A549 (cell line): ENCODE measurements around the gene SDS. TPM values are rescaled to one million over a fixed set of nuclear protein-coding genes. Genes with fewer than 3 reads are reported as not detected.

Experiments
- ATAC-seq, 2 experiments: fragments of 200-7000 bp in 1 of 2; fragments of >200 bp in 1 of 2; cut with Nextera tagmentation in 1 of 2; cut with Tn5 transposase in 1 of 2; 3 replicates each; pipeline versions ENCODE4 v1.8.0 to v1.9.1; 2018 to 2020; ENCODE audit warnings: mild to moderate bottlenecking in 1 of 2, moderate library complexity in 1 of 2
- CTCF ChIA-PET: fragments of 300-600 bp; sonication (Branson Sonifier 250); formaldehyde crosslinking; extraction: SDS; loops from one replicate; lab custom pipeline; 2021; ENCODE audit warnings: antibody characterized with exemption, inconsistent platforms; lab: Yijun Ruan, JAX
- POLR2A ChIA-PET: fragments of 350-600 bp; formaldehyde crosslinking; extraction: SDS; loops from one replicate; lab custom pipeline; 2021; ENCODE audit warnings: antibody characterized with exemption, inconsistent platforms; lab: Yijun Ruan, JAX
- DNase-seq, 2 experiments: peaks; one replicate each; pipeline versions ENCODE4 v3.0.0 to v3.0.0-alpha.2; 2011 to 2016; ENCODE audit warnings: low read depth in 1 of 2, low spot score in 1 of 2
- FAIRE-seq: peaks from 2 replicates; lab custom pipeline; 2011; peaks lifted over from hg19 to GRCh38; lab: Jason Lieb, UNC
- H3K27ac ChIP-seq, 2 experiments: fragments of >200 bp; sonication (Bioruptor Twin); formaldehyde crosslinking; 3 replicates each; pipeline ENCODE4 v1.5.1; 2016 to 2017
- H3K4me1 ChIP-seq: fragments of >200 bp; sonication (Bioruptor Twin); formaldehyde crosslinking; 3 replicates; pipeline ENCODE4 v1.6.1; 2016
- H3K4me2 ChIP-seq: fragments of >200 bp; sonication (Bioruptor Twin); formaldehyde crosslinking; 3 replicates; pipeline ENCODE4 v1.6.1; 2016
- H3K4me3 ChIP-seq: fragments of >200 bp; sonication (Bioruptor Twin); formaldehyde crosslinking; 3 replicates; pipeline ENCODE4 v1.5.1; 2016
- H3K9me3 ChIP-seq: fragments of >200 bp; sonication (Bioruptor Twin); formaldehyde crosslinking; 3 replicates; pipeline ENCODE4 v1.6.1; 2016
- CEBPB ChIP-seq, 2 experiments: fragments of >200 bp in 1 of 2; sonication (Bioruptor Twin) in 1 of 2; formaldehyde crosslinking in 1 of 2; IDR thresholded peaks; 2 replicates each; pipeline ENCODE4 v1.6.1; 2012 to 2016
- CHD2 ChIP-seq: fragments of 150-350 bp; IDR thresholded peaks from 2 replicates; pipeline ENCODE4 v1.6.1; 2014; ENCODE audit warnings: low read length; ENCODE audit not compliant: partially characterized antibody
- CTCF ChIP-seq: fragments of >200 bp; sonication (Bioruptor Twin); formaldehyde crosslinking; IDR thresholded peaks from 3 replicates; pipeline ENCODE4 v1.5.1; 2016
- EP300 ChIP-seq, 2 experiments: fragments of >200 bp; sonication (Bioruptor Twin); formaldehyde crosslinking; IDR thresholded peaks; 2 replicates in 1 of 2; 3 replicates in 1 of 2; pipeline ENCODE4 v1.6.1; 2016 to 2017
- ESRRA ChIP-seq: fragments of 150-350 bp; IDR thresholded peaks from 2 replicates; pipeline ENCODE4 v1.6.1; 2014; ENCODE audit warnings: mild to moderate bottlenecking, low read length, borderline replicate concordance
- FOSB ChIP-seq: fragments of 250-450 bp; sonication (Bioruptor Pico); IDR thresholded peaks from 2 replicates; pipeline ENCODE4 v1.5.0; 2020; ENCODE audit warnings: mild to moderate bottlenecking, moderate library complexity
- FOSL2 ChIP-seq, 2 experiments: fragments of 450-650 bp in 1 of 2; fragments of >200 bp in 1 of 2; sonication (Bioruptor Twin) in 1 of 2; formaldehyde crosslinking; IDR thresholded peaks; 2 replicates each; pipeline versions ENCODE4 v1.5.0 to v1.6.1; 2016 to 2020; ENCODE audit warnings: mild to moderate bottlenecking in 1 of 2, moderate library complexity in 1 of 2
- HOXA7 ChIP-seq: fragments of 250-450 bp; sonication (Bioruptor Pico); IDR thresholded peaks from 2 replicates; pipeline ENCODE4 v1.5.0; 2020; ENCODE audit warnings: mild to moderate bottlenecking, moderate library complexity
- HOXB13 ChIP-seq: fragments of 250-450 bp; sonication (Bioruptor Pico); IDR thresholded peaks from 2 replicates; pipeline ENCODE4 v1.5.0; 2020; ENCODE audit warnings: low read depth, mild to moderate bottlenecking, moderate library complexity
- JUN ChIP-seq, 2 experiments: fragments of >200 bp; sonication (Bioruptor Twin); formaldehyde crosslinking; IDR thresholded peaks; 2 replicates in 1 of 2; 3 replicates in 1 of 2; pipeline ENCODE4 v1.6.1; 2016 to 2017
- KDM1A ChIP-seq: fragments of 200-600 bp; sonication (generic); IDR thresholded peaks from 2 replicates; pipeline ENCODE4 v1.6.1; 2016; ENCODE audit warnings: low read depth, mild to moderate bottlenecking
- MAZ ChIP-seq: fragments of 150-350 bp; IDR thresholded peaks from 2 replicates; pipeline ENCODE4 v1.6.1; 2014; ENCODE audit warnings: antibody characterized with exemption, low read depth, low read length, borderline replicate concordance
- MYC ChIP-seq: IDR thresholded peaks from 2 replicates; pipeline ENCODE4 v1.6.1; 2012; ENCODE audit warnings: mild to moderate bottlenecking, inconsistent platforms, low read length, improper control_type of control experiment, borderline replicate concordance
- NR3C1 ChIP-seq: fragments of >200 bp; sonication (Bioruptor Twin); formaldehyde crosslinking; IDR thresholded peaks from 3 replicates; pipeline ENCODE4 v1.6.1; 2017
- POLR2AphosphoS2 ChIP-seq: conservative IDR thresholded peaks from 2 replicates; pipeline ENCODE4 v1.6.1; 2012; ENCODE audit warnings: low read length, improper control_type of control experiment, inconsistent platforms
- RARB ChIP-seq: fragments of 250-450 bp; sonication (Bioruptor Pico); IDR thresholded peaks from 2 replicates; pipeline ENCODE4 v1.8.0; 2021; ENCODE audit warnings: mild to moderate bottlenecking, moderate library complexity
- SMC3 ChIP-seq: fragments of >200 bp; sonication (Bioruptor Twin); formaldehyde crosslinking; IDR thresholded peaks from 3 replicates; pipeline ENCODE4 v1.6.1; 2018; ENCODE audit warnings: inconsistent platforms
- TP53 ChIP-seq: fragments of 250-450 bp; sonication (Bioruptor Pico); IDR thresholded peaks from 2 replicates; pipeline ENCODE4 v1.5.0; 2021; ENCODE audit warnings: mild to moderate bottlenecking, moderate library complexity
- ZFP36 ChIP-seq: fragments of 450-650 bp; IDR thresholded peaks from 2 replicates; pipeline ENCODE4 v1.6.1; 2014; ENCODE audit warnings: borderline replicate concordance; ENCODE audit not compliant: partially characterized antibody
- ZNF302 ChIP-seq: fragments of 250-450 bp; sonication (Bioruptor Pico); IDR thresholded peaks from 2 replicates; pipeline ENCODE4 v1.9.0; 2021; ENCODE audit warnings: inconsistent platforms, mild to moderate bottlenecking, moderate library complexity
- WGBS: methylation state at CpG from one replicate; pipeline ENCODE4 v1.1.6; 2017; ENCODE audit errors: missing lambda C conversion rate; 5-methylcytosine and 5-hydroxymethylcytosine counted together
- polyA plus RNA-seq, 4 experiments: library from polyadenylated mRNA; depleted of rRNA in 3 of 4; stranded (reverse); fragments of >200 nt; fragmentation: RNase III in 1 of 4; extraction: RNeasy Plus Mini Kit Qiagen cat#74134 plus additional on column Dnase treatment in 1 of 4; gene quantifications; 2 replicates in 3 of 4; 3 replicates in 1 of 4; pipeline ENCODE4 v1.2.3, GENCODE V29; 2011 to 2017
- TF ChIP-seq, protein P1 (sequence below): fragments of >200 bp; sonication (Bioruptor Twin); formaldehyde crosslinking; IDR thresholded peaks from 3 replicates; pipeline ENCODE4 v1.6.1; 2016
- TF ChIP-seq, protein P2 (sequence below): IDR thresholded peaks from 2 replicates; pipeline ENCODE4 v1.6.1; 2012

SDS gene
- polyA plus RNA-seq, 2 of the 4 experiments (the other 2 are of a cell fraction), result 3.9 to 7.3 TPM

DNA sequence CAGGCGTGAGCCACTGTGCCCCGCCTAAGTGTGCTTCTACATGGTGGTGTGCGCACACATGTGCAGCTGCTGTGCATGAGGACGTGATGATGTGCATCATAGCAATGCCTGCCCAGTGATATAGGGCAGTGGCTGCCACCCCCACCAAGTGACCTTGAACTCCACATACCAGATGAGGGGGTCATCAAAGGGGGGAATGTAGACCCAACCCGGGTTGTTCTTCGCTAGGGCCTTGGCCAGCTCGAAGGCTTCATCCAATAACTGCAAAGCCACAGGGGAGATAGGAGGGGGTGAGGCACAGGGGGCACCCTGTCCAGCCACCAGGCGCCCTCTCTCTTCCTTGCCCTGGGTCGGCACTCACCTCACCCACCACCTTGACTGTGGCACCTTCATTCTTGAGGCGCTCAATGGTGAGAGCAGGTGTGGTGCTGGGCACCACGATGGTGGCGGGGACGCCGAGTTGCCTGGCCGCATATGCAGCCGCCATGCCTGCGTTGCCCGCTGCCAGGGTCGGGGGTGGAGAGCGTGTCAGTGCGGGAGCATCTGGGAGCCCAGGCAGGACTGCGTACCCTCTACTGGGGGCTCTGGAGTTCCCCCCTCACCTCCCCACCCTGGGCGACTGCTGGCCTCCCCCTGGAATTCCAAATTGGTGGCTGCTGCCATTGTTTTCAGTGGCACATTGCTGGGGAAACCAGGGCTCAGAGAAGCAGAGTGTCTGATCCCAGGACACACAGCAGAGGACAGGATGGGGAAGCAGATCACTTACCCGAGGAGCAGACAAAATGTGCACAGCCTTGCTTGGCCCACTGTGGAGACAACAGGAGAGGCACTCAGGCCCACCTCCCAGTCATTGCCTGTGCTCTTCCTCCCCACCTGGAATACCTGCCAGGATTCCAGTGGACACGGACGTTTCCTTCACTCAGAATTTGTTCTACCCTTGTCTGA, 5.1 kb downstream of the SDS start:
- CTCF ChIA-PET, result interaction anchor here (0.6 to 2.6 kb wide), 3 partner anchors 27 to 1233 kb away, joined by 3 to 11 read pairs (median 8); no protein-coding TSS in a partner anchor
- ATAC-seq (peak in 1 of 2 experiments; percentile 20; a peak in 3 of 6 replicates), DNase-seq (no peak)
- H3K9me3 ChIP-seq, result no peaks in the 10 kb centered on the region
- POLR2A ChIA-PET, result no interaction called here
- H3K4me1 ChIP-seq, result no peaks in the 10 kb centered on the region; the same call in 2 of the 3 replicates
- H3K27ac ChIP-seq, result no peak overlapping the region
- H3K4me2 ChIP-seq, result no peak overlapping the region
- no peak overlapping the region for H3K4me3 ChIP-seq
- TF ChIP-seq FOSB (no peak), ZFP36 (peak; percentile 22)
- TF ChIP-seq, all 56 proteins: peak for 1
- FAIRE-seq, result no peak
- 60% methylated on average over 16 of the region's 26 CpGs for WGBS

- H3K4me3 ChIP-seq, result no peak overlapping the region
- POLR2A ChIA-PET, result no interaction called here
- CTCF ChIA-PET, result interaction anchor here (0.6 to 2.6 kb wide), 4 partner anchors 9 to 1234 kb away, joined by 3 to 8 read pairs (median 3); no protein-coding TSS in a partner anchor
- TF ChIP-seq JUN (IDR thresholded peaks at IDR 0.05) (no peak), ESRRA (no peak), HOXA7 (CRISPR knock-in tag) (no peak), MYC (no peak), CHD2 (no peak)
- TF ChIP-seq, all 56 proteins: peak for 0
- Histone ChIP-seq H3K4me1 (no peaks in the 10 kb centered on the region), H3K27ac (peak overlapping the region in 1 of 2 experiments; percentile 0; a peak in 1 of 6 replicates), H3K4me2 (no peak overlapping the region), H3K9me3 (no peaks in the 10 kb centered on the region)
- no peak for FAIRE-seq
- peak in 1 of 2 experiments; percentile 5; a peak in 3 of 6 replicates for ATAC-seq
- 43% methylated on average over 9 of the region's 10 CpGs for WGBS
- no peak for DNase-seq
Observed at GRCh38 chr12:113397497-113398197, 6.0 kb downstream of the SDS start.

DNA sequence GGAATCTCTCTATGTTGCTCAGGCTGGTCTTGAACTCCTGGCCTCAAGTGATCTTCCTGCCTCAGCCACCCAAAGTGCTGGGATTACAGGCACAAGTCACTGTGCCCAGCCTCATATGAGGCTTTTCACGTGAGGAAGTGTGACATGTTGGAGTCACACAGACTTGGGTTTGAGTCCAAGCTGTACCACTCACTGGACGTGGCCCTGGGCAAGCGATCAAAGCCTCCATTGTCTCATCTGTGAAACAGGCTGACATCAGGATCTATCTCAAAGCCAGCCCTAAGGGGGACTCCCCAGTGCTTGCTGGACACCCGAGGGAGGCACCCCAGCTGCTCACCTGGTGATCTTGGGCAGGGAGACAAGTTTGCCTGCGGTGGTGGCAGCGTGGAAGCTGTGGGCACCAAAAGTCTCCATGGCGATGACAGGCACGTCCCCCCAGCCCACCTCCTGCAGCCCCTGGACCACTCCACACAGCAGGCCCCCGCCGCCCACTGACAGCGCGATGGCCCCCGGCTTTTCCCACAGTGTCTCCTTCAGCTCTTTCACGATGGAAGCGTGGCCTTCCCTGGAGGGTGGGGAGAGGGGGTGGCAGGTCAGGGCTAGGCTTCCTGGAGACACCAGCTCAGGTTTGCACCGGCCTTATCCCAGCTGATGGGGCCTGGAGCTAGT, 6.7 kb downstream of the SDS start:
- TF ChIP-seq HOXB13 (CRISPR knock-in tag) (no peak), FOSB (no peak), SMC3 (no peak), POLR2AphosphoS2 (no peak), KDM1A (no peak), CEBPB (IDR thresholded peaks at IDR 0.05) (no peak)
- TF ChIP-seq, protein P1, sequence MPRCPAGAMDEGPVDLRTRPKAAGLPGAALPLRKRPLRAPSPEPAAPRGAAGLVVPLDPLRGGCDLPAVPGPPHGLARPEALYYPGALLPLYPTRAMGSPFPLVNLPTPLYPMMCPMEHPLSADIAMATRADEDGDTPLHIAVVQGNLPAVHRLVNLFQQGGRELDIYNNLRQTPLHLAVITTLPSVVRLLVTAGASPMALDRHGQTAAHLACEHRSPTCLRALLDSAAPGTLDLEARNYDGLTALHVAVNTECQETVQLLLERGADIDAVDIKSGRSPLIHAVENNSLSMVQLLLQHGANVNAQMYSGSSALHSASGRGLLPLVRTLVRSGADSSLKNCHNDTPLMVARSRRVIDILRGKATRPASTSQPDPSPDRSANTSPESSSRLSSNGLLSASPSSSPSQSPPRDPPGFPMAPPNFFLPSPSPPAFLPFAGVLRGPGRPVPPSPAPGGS, result no peak
- 67% methylated on average over 16 of the region's 16 CpGs for WGBS
- H3K27ac ChIP-seq, result peak overlapping the region in 1 of 2 experiments; percentile 0; a peak in 1 of 6 replicates
- no peak overlapping the region for H3K4me2 ChIP-seq
- ChIA-PET CTCF (interaction anchor here (0.7 to 2.6 kb wide), 4 partner anchors 10 to 174 kb away, joined by 3 to 8 read pairs (median 3); no protein-coding TSS in a partner anchor), POLR2A (no interaction called here)
- no peaks in the 10 kb centered on the region for H3K9me3 ChIP-seq
- ATAC-seq (peak; percentile 24 to 28; a peak in 4 of 6 replicates), DNase-seq (no peak), FAIRE-seq (no peak)
- no peak overlapping the region for H3K4me3 ChIP-seq
- no peaks in the 10 kb centered on the region for H3K4me1 ChIP-seq

DNA sequence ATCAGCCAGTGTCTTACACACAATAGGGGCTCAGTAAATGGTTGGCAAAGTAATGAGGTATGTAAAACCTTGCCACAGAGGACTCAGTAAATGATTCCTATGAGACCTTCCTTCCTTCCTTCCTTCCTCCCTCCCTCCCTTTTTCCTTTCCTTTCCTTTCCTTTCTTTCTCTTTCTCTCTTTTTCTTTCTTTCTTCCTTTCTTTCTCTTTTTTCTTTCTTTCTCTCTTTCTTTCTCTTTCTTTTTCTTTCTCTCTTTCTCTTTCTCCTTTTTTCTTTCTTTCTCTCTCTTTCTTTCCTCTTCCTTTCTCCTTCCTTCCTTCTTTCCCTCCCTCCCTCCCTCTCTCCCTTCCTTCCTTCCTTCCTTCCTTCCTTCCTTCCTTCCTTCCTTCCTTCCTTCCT, 7.5 kb downstream of the SDS start:
- POLR2A ChIA-PET, result no interaction called here
- H3K4me3 ChIP-seq, result no peak overlapping the region
- H3K4me1 ChIP-seq, result no peaks in the 10 kb centered on the region
- H3K27ac ChIP-seq, result no peak overlapping the region
- ATAC-seq (no peak), DNase-seq (no peak), FAIRE-seq (no peak)
- H3K9me3 ChIP-seq, result no peaks in the 10 kb centered on the region
- no peak overlapping the region for H3K4me2 ChIP-seq
- CTCF ChIA-PET, result interaction anchor here (2.6 kb wide), 1 partner anchor 29 kb away, joined by 8 read pairs; no protein-coding TSS in a partner anchor
- no peak for TF ChIP-seq FOSL2 (IDR thresholded peaks at IDR 0.05)
- no peak for TF ChIP-seq FOSL2 (CRISPR knock-in tag; IDR thresholded peaks at IDR 0.05)
- TF ChIP-seq ZNF302 (CRISPR knock-in tag), result no peak
- no peak for TF ChIP-seq TP53
- TF ChIP-seq CTCF, result no peak
- TF ChIP-seq, protein P2, sequence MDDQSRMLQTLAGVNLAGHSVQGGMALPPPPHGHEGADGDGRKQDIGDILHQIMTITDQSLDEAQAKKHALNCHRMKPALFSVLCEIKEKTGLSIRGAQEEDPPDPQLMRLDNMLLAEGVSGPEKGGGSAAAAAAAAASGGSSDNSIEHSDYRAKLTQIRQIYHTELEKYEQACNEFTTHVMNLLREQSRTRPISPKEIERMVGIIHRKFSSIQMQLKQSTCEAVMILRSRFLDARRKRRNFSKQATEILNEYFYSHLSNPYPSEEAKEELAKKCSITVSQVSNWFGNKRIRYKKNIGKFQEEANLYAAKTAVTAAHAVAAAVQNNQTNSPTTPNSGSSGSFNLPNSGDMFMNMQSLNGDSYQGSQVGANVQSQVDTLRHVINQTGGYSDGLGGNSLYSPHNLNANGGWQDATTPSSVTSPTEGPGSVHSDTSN, result no peak
- TF ChIP-seq POLR2AphosphoS2, result no peak
- TF ChIP-seq EP300 (IDR thresholded peaks at IDR 0.05), result no peak
- no peak for TF ChIP-seq MAZ
- TF ChIP-seq NR3C1, result no peak
- no peak for TF ChIP-seq RARB (CRISPR knock-in tag)
- no peak for TF ChIP-seq KDM1A
- no peak for TF ChIP-seq MYC
